Measurements from ENCODE around the gene DNAL1. TPM values are rescaled to one million over a fixed set of nuclear protein-coding genes. Genes with fewer than 3 reads are reported as not detected.

Gene DNAL1
- total and polyA plus RNA-seq, 10 of the 15 experiments (the other 5 are each of a cell fraction or from before 2014, with no cell fraction given), result 2.4 to 18.2 (median 7.4) TPM

- TF ChIP-seq NFXL1 (IDR thresholded peaks at IDR 0.05; ENCODE audit: borderline replicate concordance) (no peak), SUZ12 (IDR thresholded peaks at IDR 0.05; ENCODE audit: unreplicated experiment) (no peak), ATF3 (IDR thresholded peaks at IDR 0.05; ENCODE audit: borderline replicate concordance, extremely low read depth, low read depth, low read length) (no peak), ESRRA (IDR thresholded peaks at IDR 0.05; ENCODE audit: low read length) (no peak), MTA2 (IDR thresholded peaks at IDR 0.05; ENCODE audit: low read depth) (no peak), ZSCAN29 (IDR thresholded peaks at IDR 0.05) (no peak), CREB1 (IDR thresholded peaks at IDR 0.05; ENCODE audit: low read depth) (no peak), ZNF24 (IDR thresholded peaks at IDR 0.05) (no peak), POLR2AphosphoS5 (IDR thresholded peaks at IDR 0.05; ENCODE audit: low read length) (no peak), PRDM15 (CRISPR knock-in tag; IDR thresholded peaks at IDR 0.05) (no peak), CTCF (IDR thresholded peaks at IDR 0.05 in 2 of 3, conservative IDR thresholded peaks at IDR 0.05 in 1 of 3; ENCODE audit: control insufficient read depth in 2 of 3, extremely low read depth in 1 of 3, insufficient read depth in 1 of 3, low read depth in 3 of 3, low read length in 3 of 3) (no peak), BCLAF1 (IDR thresholded peaks at IDR 0.05) (no peak), SP1 (IDR thresholded peaks at IDR 0.05; ENCODE audit: low read depth, low read length) (peak; percentile 33), NR2C2 (IDR thresholded peaks at IDR 0.05; ENCODE audit: borderline replicate concordance, control insufficient read depth, insufficient read length, low read depth) (no peak), USF2 (IDR thresholded peaks at IDR 0.05; ENCODE audit: borderline replicate concordance, low read depth, low read length) (no peak), STAT1 (conservative IDR thresholded peaks at IDR 0.05) (no peak), BACH1 (IDR thresholded peaks at IDR 0.05; ENCODE audit: borderline replicate concordance) (no peak), SMC3 (IDR thresholded peaks at IDR 0.05; ENCODE audit: borderline replicate concordance, low read length) (peak; percentile 10; the same call in 1 of the 2 replicates), MLLT1 (IDR thresholded peaks at IDR 0.05) (no peak), CREM (IDR thresholded peaks at IDR 0.05; ENCODE audit: low read depth) (peak; percentile 50; the same call in 1 of the 2 replicates)
These were observed 98.7 kb downstream of the DNAL1 start (continued) for GRCh38 chr14:73743431-73743931.

Measured in GM12878 (cell line).